Left lung (tissue), 10 donors: ENCODE data around the gene FBXO9. TPM values are rescaled to one million over a fixed set of nuclear protein-coding genes. Genes with fewer than 3 reads are reported as not detected.

Source experiments
- ATAC-seq: fragments of 200-7000 bp; cut with Tn5 transposase; one replicate; pipeline ENCODE4 v1.9.1; 2020; ENCODE audit warnings: moderate library complexity
- DNase-seq, 4 donors: peaks; one replicate each; pipeline ENCODE4 v3.0.0-alpha.2; 2013 to 2020
- H3K27ac ChIP-seq, 2 donors: fragments of 200-600 bp; sonication (generic) in 1 of 2; one replicate each; pipeline versions ENCODE4 v1.5.0 to v1.8.0; 2020 to 2021
- H3K27me3 ChIP-seq, 2 donors: fragments of 200-600 bp; sonication (generic) in 1 of 2; one replicate each; pipeline versions ENCODE4 v1.5.0 to v1.8.0; 2020 to 2021
- H3K36me3 ChIP-seq, 2 donors: fragments of 200-600 bp; sonication (generic) in 1 of 2; one replicate each; pipeline versions ENCODE4 v1.5.0 to v1.8.0; 2020 to 2021
- H3K4me1 ChIP-seq, 2 donors: fragments of 200-600 bp; one replicate each; pipeline ENCODE4 v1.8.0; 2021
- H3K4me3 ChIP-seq, 2 donors: fragments of 200-600 bp; sonication (generic) in 1 of 2; one replicate each; pipeline versions ENCODE4 v1.5.0 to v1.8.0; 2020 to 2021; ENCODE audit warnings: mild to moderate bottlenecking in 1 of 2
- H3K9me3 ChIP-seq, 2 donors: fragments of 200-600 bp; sonication (generic) in 1 of 2; one replicate each; pipeline versions ENCODE4 v1.5.0 to v1.8.0; 2020 to 2021
- CTCF ChIP-seq, 2 donors: fragments of 200-600 bp; sonication (generic) in 1 of 2; IDR thresholded peaks; one replicate each; pipeline versions ENCODE4 v1.5.0 to v1.8.0; 2021; ENCODE audit warnings: antibody characterized with exemption in 2 of 2
- intact Hi-C, 2 donors: fragments of 100-400 bp; cut with DNase I; formaldehyde crosslinking; loops; one replicate each; pipeline versions ENCODE4 v1.11.2 to v1.14.2; 2022
- polyA plus RNA-seq, 6 donors: library from polyadenylated mRNA; unstranded; fragments of 120-200 nt; gene quantifications; one replicate each; pipeline ENCODE4 v1.2.1, GENCODE V29; 2013; ENCODE audit not compliant: insufficient read length in 6 of 6
- total RNA-seq, 2 donors: library from RNA; stranded (reverse); fragmentation: NEBNext Ultra II Directional; extraction: Animal tissue kit (Norgen Biotek cat#: 25700); gene quantifications; one replicate each; pipeline ENCODE4 v1.2.1, GENCODE V29; 2021
- donor health status: DM: no; HTN: yes; CAD: no.
- donor health status: DM: no; HTN: no; CAD: no.

Gene FBXO9
- total and polyA plus RNA-seq, 8 donors: 77.6 to 127 (median 111) TPM

- Histone ChIP-seq H3K27ac (no peak overlapping the region), H3K36me3 (peaks cover 0 to 27% of the 10 kb centered on the region in 2 donors), H3K9me3 (no peaks in the 10 kb centered on the region), H3K27me3 (no peaks in the 10 kb centered on the region), H3K4me1 (no peaks in the 10 kb centered on the region), H3K4me3 (no peak overlapping the region)
- no peak for DNase-seq
- intact Hi-C loops: no loop called here
- TF ChIP-seq CTCF (IDR thresholded peaks at IDR 0.05): no peak
- ATAC-seq: no peak
Measured at GRCh38 chr6:53023323-53023722, 41.9 kb upstream of the FBXO9 start.

GRCh38 chr6:53026526-53026925, 38.7 kb upstream of the FBXO9 start:
- DNase-seq (no peak), ATAC-seq (no peak)
- Histone ChIP-seq H3K36me3 (peaks cover 0 to 47% of the 10 kb centered on the region in 2 donors), H3K27ac (no peak overlapping the region), H3K4me3 (no peak overlapping the region), H3K27me3 (no peaks in the 10 kb centered on the region), H3K4me1 (no peaks in the 10 kb centered on the region), H3K9me3 (no peaks in the 10 kb centered on the region)
- no peak for TF ChIP-seq CTCF (IDR thresholded peaks at IDR 0.05)
- intact Hi-C loops: no loop called here

- H3K27me3 ChIP-seq: no peaks in the 10 kb centered on the region
- H3K36me3 ChIP-seq: peaks cover 0 to 54% of the 10 kb centered on the region in 2 donors
- H3K27ac ChIP-seq: no peak overlapping the region
- H3K9me3 ChIP-seq: no peaks in the 10 kb centered on the region
- no peaks in the 10 kb centered on the region for H3K4me1 ChIP-seq
- no peak for TF ChIP-seq CTCF (IDR thresholded peaks at IDR 0.05)
- no peak for ATAC-seq
- intact Hi-C loops: no loop called here
- no peak overlapping the region for H3K4me3 ChIP-seq
- DNase-seq: no peak
Measured at GRCh38 chr6:53027131-53027718, 38.0 kb upstream of the FBXO9 start.

DNA sequence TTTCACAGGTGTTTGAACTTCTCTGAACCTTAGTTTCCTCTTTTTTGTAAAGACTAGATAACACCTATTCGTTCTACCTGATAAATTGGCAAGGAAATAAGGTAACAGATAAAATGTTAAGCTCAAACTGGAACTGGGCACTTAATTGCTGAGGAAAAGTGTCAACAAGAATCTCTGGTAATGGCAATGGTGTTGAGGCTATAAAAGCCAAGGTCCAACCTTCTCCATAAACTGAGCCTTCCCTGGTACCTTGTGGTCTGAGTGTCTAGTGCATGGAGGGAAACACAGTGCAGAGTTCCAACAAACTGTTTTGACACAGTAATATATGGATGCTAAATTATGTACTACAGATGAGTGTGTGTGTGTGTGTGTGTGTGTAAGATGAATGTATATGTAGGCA, 36.7 kb upstream of the FBXO9 start:
- ATAC-seq: no peak
- H3K27ac ChIP-seq: no peak overlapping the region
- intact Hi-C loops: no loop called here
- H3K9me3 ChIP-seq: no peaks in the 10 kb centered on the region
- no peak for DNase-seq
- no peak for TF ChIP-seq CTCF (IDR thresholded peaks at IDR 0.05)
- H3K36me3 ChIP-seq: peaks cover 0 to 60% of the 10 kb centered on the region in 2 donors
- no peaks in the 10 kb centered on the region for H3K27me3 ChIP-seq
- no peak overlapping the region for H3K4me3 ChIP-seq
- H3K4me1 ChIP-seq: no peaks in the 10 kb centered on the region

DNA sequence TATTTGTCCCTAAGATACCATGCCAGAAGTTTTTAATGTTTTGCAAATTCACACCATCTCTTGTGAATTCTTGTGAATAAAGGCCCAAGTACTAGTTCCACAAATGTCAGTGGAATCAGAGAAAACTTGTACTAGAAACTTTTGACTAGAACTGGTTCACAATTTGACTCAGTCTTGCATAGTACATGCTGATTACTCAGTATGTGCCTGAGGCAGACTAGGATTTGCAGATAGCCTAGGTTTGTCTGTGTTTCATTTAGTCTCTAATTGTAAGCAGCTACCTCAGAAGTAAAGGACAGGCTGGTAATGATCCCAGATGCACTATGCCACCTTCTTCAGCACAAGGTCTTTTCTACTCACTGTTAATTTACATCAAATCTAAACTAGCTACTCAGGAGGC, 35.9 kb upstream of the FBXO9 start:
- intact Hi-C loops: no loop called here
- no peak overlapping the region for H3K27ac ChIP-seq
- DNase-seq: no peak
- H3K9me3 ChIP-seq: no peaks in the 10 kb centered on the region
- ATAC-seq: no peak
- peaks cover 0 to 60% of the 10 kb centered on the region in 2 donors for H3K36me3 ChIP-seq
- H3K27me3 ChIP-seq: no peaks in the 10 kb centered on the region
- H3K4me3 ChIP-seq: no peak overlapping the region
- no peak for TF ChIP-seq CTCF (IDR thresholded peaks at IDR 0.05)
- no peaks in the 10 kb centered on the region for H3K4me1 ChIP-seq
